Measurements from ENCODE around the gene PBX3.

- TF ChIP-seq CTCF (conservative IDR thresholded peaks at IDR 0.05; ENCODE audit: low read length) (no peak), EZH2phosphoT487 (IDR thresholded peaks at IDR 0.05; ENCODE audit: borderline replicate concordance) (no peak)
These were observed 138.3 kb downstream of the PBX3 start for GRCh38 chr9:125885405-125886034.
